Psoas muscle (tissue), 8 donors: ENCODE results near the gene SLC6A20. TPM values are rescaled to one million over a fixed set of nuclear protein-coding genes. Genes with fewer than 3 reads are reported as not detected.

Experiments used
- ATAC-seq, 4 donors: fragments of 200-7000 bp; cut with Tn5 transposase; one replicate each; pipeline ENCODE4 v1.9.1; 2020; ENCODE audit warnings: moderate library complexity in 3 of 4, mild to moderate bottlenecking in 2 of 4
- DNase-seq, 2 donors: peaks; one replicate each; pipeline ENCODE4 v3.0.0-alpha.2; 2020
- H3K27ac ChIP-seq: fragments of 200-600 bp; one replicate; pipeline ENCODE4 v1.8.0; 2022
- H3K27me3 ChIP-seq, 3 donors: fragments of 200-600 bp in 1 of 3; one replicate each; pipeline versions ENCODE4 v1.6.1 to v1.8.0; 2013 to 2022; ENCODE audit warnings: low read length in 2 of 3, mild to moderate bottlenecking in 2 of 3, moderate library complexity in 1 of 3; ENCODE audit not compliant: insufficient read depth in 3 of 3
- H3K36me3 ChIP-seq, 2 donors: fragments of 200-600 bp in 1 of 2; one replicate each; pipeline versions ENCODE4 v1.6.1 to v1.8.0; 2013 to 2022; ENCODE audit warnings: low read depth in 1 of 2, mild to moderate bottlenecking in 1 of 2, moderate library complexity in 1 of 2; ENCODE audit not compliant: insufficient read depth in 1 of 2
- H3K4me1 ChIP-seq: fragments of 200-600 bp; one replicate; pipeline ENCODE4 v1.8.0; 2022
- H3K4me3 ChIP-seq: fragments of 200-600 bp; one replicate; pipeline ENCODE4 v1.8.0; 2022; ENCODE audit warnings: mild to moderate bottlenecking
- H3K9me3 ChIP-seq: fragments of 200-600 bp; one replicate; pipeline ENCODE4 v1.8.0; 2022
- WGBS, 3 donors: extraction: QIAGEN DNeasy Blood & Tissue Kit; methylation state at CpG; one replicate each; pipeline versions ENCODE4 v1.1.6 to v1.1.7; 2013; 5-methylcytosine and 5-hydroxymethylcytosine counted together
- intact Hi-C, 2 donors: fragments of 100-400 bp; cut with DNase I; formaldehyde crosslinking; loops; one replicate each; pipeline versions ENCODE4 v1.11.0 to v1.14.2; 2022
- polyA plus RNA-seq, 3 donors: library from polyadenylated mRNA; stranded (reverse); fragments of 200-250 nt; gene quantifications; one replicate each; pipeline ENCODE4 v1.2.3, GENCODE V29; 2013
- total RNA-seq, 4 donors: library from RNA; stranded (reverse); fragmentation: NEBNext Ultra II Directional in 2 of 4; extraction: Animal tissue kit (Norgen Biotek cat#: 25700) in 2 of 4; gene quantifications; one replicate each; pipeline versions ENCODE4 v1.2.1 to v1.2.4, GENCODE V29; 2021 to 2023
- TF ChIP-seq, protein P1 (sequence below): fragments of 200-600 bp; IDR thresholded peaks from one replicate; pipeline ENCODE4 v1.8.0; 2022; ENCODE audit warnings: antibody characterized with exemption
- donor health status: healthy with polysubstance abuse.
- donor health status: DM: no; HTN: no; CAD: no; lungs with moderate emphysema.
- donor health status: Bipolar disorder and iron deficiency.
- donor health status: healthy.
- donor health status: DM: yes; HTN: yes; CAD: no.
- donor health status: DM: no; HTN: no; CAD: no.
- donor health status: DM: no; HTN: no; CAD: no.
- donor health status: DM: yes; HTN: yes; CAD: no.

The SLC6A20 gene
- total and polyA plus RNA-seq, 7 donors, result 0.10 to 0.69 (median 0.42) TPM

DNA sequence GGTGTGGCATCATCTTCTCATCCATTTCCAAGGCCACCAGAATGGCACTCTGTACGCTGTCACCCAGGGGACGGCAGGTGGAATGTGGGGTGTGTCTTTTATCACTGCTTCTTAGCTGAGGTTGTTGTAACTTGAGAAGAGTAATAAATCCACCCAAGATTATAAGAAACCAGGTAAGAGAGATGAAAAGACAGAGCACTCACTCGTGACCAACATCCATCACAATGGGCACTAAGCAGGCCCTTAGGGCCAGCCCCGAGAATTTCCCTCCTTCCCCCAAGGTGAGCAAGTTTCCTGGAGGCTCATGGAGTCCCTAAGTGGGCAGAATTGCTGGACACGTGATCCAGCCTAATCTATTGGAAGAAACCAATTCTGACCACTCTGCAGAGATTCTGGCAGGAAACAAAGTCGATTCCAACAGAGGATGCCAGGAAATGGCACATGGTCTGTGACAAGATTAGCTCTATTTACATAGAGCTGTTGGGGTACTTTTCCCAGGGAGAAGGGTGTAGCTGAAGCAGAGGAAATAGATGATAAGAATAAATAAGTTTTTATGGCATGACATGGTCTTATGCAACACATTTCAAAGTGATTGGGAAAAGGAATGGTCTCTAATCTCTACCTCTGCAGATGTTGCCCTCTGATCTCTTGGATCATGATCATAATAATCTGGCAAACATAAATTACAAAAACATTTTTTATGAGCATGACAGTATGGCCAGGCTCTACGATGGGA lies 22.5 kb downstream of the SLC6A20 start:
- ATAC-seq, result no peak
- intact Hi-C loops, result no loop called here
- TF ChIP-seq, protein P1, sequence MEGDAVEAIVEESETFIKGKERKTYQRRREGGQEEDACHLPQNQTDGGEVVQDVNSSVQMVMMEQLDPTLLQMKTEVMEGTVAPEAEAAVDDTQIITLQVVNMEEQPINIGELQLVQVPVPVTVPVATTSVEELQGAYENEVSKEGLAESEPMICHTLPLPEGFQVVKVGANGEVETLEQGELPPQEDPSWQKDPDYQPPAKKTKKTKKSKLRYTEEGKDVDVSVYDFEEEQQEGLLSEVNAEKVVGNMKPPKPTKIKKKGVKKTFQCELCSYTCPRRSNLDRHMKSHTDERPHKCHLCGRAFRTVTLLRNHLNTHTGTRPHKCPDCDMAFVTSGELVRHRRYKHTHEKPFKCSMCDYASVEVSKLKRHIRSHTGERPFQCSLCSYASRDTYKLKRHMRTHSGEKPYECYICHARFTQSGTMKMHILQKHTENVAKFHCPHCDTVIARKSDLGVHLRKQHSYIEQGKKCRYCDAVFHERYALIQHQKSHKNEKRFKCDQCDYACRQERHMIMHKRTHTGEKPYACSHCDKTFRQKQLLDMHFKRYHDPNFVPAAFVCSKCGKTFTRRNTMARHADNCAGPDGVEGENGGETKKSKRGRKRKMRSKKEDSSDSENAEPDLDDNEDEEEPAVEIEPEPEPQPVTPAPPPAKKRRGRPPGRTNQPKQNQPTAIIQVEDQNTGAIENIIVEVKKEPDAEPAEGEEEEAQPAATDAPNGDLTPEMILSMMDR, result no peak

DNA sequence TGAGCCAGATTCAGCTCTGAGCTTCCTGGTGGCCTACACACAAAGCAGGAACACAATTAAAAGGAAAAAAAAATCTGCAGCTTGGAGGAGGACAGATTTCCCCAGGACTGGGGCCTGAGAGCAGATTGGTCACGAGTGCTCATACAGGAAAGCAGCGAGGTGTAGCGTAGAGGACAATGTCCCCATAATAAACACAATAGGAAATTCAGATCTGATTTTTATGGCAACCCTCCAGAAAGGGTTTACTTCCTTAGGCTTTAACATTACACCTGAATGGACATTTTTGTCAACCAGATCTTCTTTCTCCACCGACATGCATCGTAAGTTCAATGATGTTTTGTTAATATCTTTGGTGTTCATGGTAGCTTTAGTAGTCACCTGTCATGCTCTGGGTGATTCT lies 23.3 kb downstream of the SLC6A20 start:
- H3K4me3 ChIP-seq, result no peak overlapping the region
- no peaks in the 10 kb centered on the region for H3K36me3 ChIP-seq
- ATAC-seq, result no peak
- DNase-seq, result no peak
- intact Hi-C loops, result no loop called here
- no peak overlapping the region for H3K27ac ChIP-seq
- WGBS, 3 donors, result 72 to 84% (median 80%) methylated on average over 5 of the region's 5 CpGs
- TF ChIP-seq, protein P1, result no peak
- no peaks in the 10 kb centered on the region for H3K4me1 ChIP-seq
- no peaks in the 10 kb centered on the region for H3K27me3 ChIP-seq
- H3K9me3 ChIP-seq, result no peaks in the 10 kb centered on the region

More for the DNA sequence above, 22.5 kb downstream of the SLC6A20 start:
- 54 to 61% (median 56%) methylated on average over 7 of the region's 7 CpGs for WGBS, 3 donors
- no peaks in the 10 kb centered on the region for H3K36me3 ChIP-seq
- H3K4me1 ChIP-seq, result no peaks in the 10 kb centered on the region
- no peak overlapping the region for H3K27ac ChIP-seq
- no peaks in the 10 kb centered on the region for H3K9me3 ChIP-seq
- no peaks in the 10 kb centered on the region for H3K27me3 ChIP-seq
- H3K4me3 ChIP-seq, result no peak overlapping the region
- DNase-seq, result no peak

DNA sequence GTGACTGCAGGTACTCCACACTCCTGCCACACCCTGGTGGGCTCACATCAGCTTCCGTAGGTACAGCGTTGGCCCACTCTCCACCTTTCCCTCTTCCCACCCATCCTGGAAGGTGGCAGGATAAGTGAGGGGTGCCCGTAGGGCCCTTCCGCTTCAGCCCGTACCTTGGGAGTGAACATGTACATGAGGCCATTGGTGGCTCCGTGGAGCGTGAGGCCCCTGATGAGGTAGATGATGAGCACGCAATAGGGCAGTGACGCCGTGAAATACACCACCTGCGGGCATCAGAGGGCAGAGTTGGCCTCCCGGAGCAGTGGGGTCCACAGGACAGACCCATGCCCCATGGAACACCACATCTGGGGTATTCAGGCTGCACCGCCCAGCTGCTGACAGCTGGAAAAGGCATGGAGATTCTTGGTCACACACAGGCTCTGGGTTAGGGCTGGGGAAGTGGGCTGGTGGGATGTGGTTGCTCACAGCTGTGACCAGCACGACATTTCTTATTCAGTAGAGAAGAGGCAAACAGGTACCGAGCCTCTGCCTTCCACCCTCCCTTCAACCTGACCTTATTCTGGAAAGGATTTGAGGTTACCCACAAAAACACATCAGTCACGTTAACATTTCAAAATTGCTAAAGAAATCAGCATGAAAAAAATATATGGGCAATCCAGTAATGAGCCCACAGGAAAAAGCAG lies 23.8 kb downstream of the SLC6A20 start:
- TF ChIP-seq, protein P1, result no peak
- no peaks in the 10 kb centered on the region for H3K4me1 ChIP-seq
- H3K27me3 ChIP-seq, result no peaks in the 10 kb centered on the region
- H3K36me3 ChIP-seq, result no peaks in the 10 kb centered on the region
- WGBS, 3 donors, result 76 to 83% (median 79%) methylated on average over 15 to 16 of the region's 16 CpGs
- no peak for DNase-seq
- no peak for ATAC-seq
- intact Hi-C loops, result no loop called here
- H3K9me3 ChIP-seq, result no peaks in the 10 kb centered on the region
- no peak overlapping the region for H3K4me3 ChIP-seq
- H3K27ac ChIP-seq, result no peak overlapping the region

DNA sequence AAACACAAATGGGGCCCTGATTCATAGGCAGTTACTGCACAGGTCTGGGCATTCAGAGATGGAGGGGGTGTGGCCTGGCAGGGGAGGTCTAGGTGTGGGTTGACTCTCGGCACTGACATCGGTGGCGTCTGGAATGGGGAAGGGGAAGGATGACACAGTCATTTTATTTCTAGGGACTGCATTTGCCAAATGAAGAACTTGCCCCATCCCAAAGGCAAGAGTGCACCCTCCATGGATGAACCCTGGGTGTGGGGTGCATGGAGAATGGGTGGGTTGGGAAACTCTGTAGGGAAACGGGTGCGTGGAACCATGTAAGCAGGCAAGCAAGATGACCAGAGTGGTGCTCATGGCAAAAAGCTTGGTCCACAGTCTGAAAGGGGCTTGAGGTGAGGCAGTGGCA lies 24.5 kb downstream of the SLC6A20 start:
- intact Hi-C loops, result no loop called here
- Histone ChIP-seq H3K27me3 (no peaks in the 10 kb centered on the region), H3K4me1 (no peaks in the 10 kb centered on the region), H3K9me3 (peaks cover 4% of the 10 kb centered on the region), H3K27ac (no peak overlapping the region), H3K36me3 (no peaks in the 10 kb centered on the region), H3K4me3 (no peak overlapping the region)
- TF ChIP-seq, protein P1, result no peak
- WGBS, 3 donors, result 92 to 99% (median 92%) methylated on average over 5 of the region's 5 CpGs
- no peak for DNase-seq
- no peak for ATAC-seq
